K562 (cell line): Measurements from ENCODE around the gene ST6GAL1.

Source experiments
- CTCF ChIP-seq, 3 experiments: IDR thresholded peaks in 2 of 3; conservative IDR thresholded peaks in 1 of 3; 2 replicates each; pipeline ENCODE4 v1.5.1; 2011 to 2012; ENCODE audit warnings: low read length in 3 of 3, mild to moderate bottlenecking in 3 of 3, control low read depth in 2 of 3, improper control_type of control experiment in 1 of 3, inconsistent platforms in 1 of 3, low read depth in 1 of 3, mixed read lengths in 1 of 3, moderate library complexity in 1 of 3; ENCODE audit not compliant: insufficient read depth in 2 of 3
- NKRF ChIP-seq: fragments of 450-650 bp; IDR thresholded peaks from 2 replicates; pipeline ENCODE4 v1.6.1; 2016; ENCODE audit warnings: borderline replicate concordance
- POLR2A ChIP-seq: fragments of 450-650 bp; conservative IDR thresholded peaks from 2 replicates; pipeline ENCODE4 v1.6.1; 2016
- REST ChIP-seq, 2 experiments: fragments of 450-650 bp; formaldehyde crosslinking in 1 of 2; IDR thresholded peaks; 2 replicates each; pipeline versions ENCODE4 v1.4.0 to v1.6.1; 2014 to 2020; ENCODE audit warnings: mild to moderate bottlenecking in 2 of 2, borderline replicate concordance in 1 of 2, low read depth in 1 of 2
- UBTF ChIP-seq, 2 experiments: IDR thresholded peaks; 2 replicates each; pipeline ENCODE4 v1.6.1; 2012; ENCODE audit warnings: improper control_type of control experiment in 2 of 2, low read depth in 2 of 2, low read length in 2 of 2, borderline replicate concordance in 1 of 2

- no peak for TF ChIP-seq POLR2A
- no peak for TF ChIP-seq CTCF (IDR thresholded peaks at IDR 0.05 in 2 of 3, conservative IDR thresholded peaks at IDR 0.05 in 1 of 3; ENCODE audit: insufficient read depth in 2 of 3, low read depth in 1 of 3, low read length in 3 of 3)
- TF ChIP-seq REST (IDR thresholded peaks at IDR 0.05; ENCODE audit: borderline replicate concordance), result no peak
- TF ChIP-seq REST (CRISPR knock-in tag; IDR thresholded peaks at IDR 0.05; ENCODE audit: low read depth), result no peak
- no peak for TF ChIP-seq UBTF (IDR thresholded peaks at IDR 0.05; ENCODE audit: borderline replicate concordance in 1 of 2, low read depth in 2 of 2, low read length in 2 of 2)
- no peak for TF ChIP-seq NKRF
Measured at GRCh38 chr3:186922224-186922623, 8.1 kb upstream of the ST6GAL1 start.
